ENCODE measurements around the gene PCDHA12.
"Not testable (repeated sequence)": the region's sequence is repeated elsewhere in the genome, so short reads cannot be mapped to it uniquely, and the experiment has no call there.

PCDHA12 gene

DNA sequence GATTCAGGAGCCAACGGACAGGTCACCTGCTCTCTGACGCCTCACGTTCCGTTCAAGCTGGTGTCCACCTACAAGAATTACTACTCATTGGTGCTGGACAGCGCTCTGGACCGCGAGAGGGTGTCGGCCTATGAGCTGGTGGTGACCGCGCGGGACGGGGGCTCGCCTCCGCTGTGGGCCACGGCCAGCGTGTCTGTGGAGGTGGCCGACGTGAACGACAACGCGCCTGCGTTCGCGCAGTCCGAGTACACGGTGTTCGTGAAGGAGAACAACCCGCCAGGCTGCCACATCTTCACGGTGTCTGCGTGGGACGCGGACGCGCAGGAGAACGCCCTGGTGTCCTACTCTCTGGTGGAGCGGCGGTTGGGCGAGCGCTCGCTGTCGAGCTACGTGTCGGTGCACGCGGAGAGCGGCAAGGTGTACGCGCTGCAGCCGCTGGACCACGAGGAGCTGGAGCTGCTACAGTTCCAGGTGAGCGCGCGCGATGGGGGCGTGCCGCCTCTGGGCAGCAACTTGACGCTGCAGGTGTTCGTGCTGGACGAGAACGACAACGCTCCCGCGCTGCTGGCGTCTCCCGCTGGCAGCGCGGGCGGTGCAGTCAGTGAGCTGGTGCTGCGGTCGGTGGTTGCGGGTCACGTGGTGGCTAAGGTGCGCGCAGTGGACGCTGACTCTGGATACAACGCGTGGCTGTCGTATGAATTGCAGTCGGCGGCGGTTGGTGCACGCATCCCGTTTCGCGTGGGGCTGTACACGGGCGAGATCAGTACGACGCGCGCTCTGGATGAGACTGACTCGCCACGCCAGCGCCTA lies 17.7 kb upstream of the PCDHA12 start:
- no peak for DNase-seq (ENCODE audit: low read depth in 2 of 2)

GRCh38 chr5:140857987-140858240 lies 17.2 kb upstream of the PCDHA12 start:
- DNase-seq (ENCODE audit: low read depth in 2 of 2), result no peak

DNA sequence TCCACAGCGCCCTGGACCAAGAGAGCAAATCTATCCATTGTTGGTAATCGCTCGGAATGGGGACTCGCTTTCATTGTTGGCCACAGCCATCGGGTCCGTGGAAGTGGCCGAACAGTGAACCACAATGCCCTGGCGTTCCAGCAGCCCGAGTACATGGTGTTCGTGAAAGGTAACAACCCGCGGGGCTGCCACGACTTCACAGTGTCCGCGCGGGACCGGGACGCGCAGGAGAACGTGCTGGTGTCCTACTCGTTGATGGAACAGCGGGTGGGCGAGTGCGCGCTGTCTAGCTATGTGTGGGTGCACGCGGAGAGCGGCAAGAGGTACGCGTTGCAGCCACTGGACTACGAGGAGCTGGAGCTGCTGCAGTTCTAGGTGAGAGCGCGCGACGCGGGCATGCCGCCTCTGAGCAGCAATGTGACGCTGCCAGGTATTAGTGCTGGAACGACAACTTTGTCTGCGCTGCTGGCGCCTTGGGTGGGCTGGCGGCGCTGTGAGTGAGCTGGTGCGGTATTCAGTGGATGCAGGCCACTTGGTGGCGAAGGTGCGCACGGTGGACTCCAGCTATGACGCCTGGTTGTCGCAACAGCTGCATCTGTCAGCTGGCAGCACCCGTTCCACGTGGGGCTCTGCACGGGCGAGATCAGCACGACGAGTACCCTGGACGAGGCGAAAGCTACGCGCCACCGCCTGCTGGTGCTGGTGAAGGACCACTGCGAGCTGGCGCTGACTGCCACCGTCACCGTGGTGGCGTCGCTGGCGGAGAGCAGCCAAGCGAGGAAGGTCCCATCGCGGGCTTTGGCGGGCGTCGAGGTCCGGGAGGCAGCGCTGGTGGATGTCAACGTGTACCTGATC lies 12.4 kb upstream of the PCDHA12 start:
- no peak for DNase-seq (ENCODE audit: low read depth in 2 of 2)

DNA sequence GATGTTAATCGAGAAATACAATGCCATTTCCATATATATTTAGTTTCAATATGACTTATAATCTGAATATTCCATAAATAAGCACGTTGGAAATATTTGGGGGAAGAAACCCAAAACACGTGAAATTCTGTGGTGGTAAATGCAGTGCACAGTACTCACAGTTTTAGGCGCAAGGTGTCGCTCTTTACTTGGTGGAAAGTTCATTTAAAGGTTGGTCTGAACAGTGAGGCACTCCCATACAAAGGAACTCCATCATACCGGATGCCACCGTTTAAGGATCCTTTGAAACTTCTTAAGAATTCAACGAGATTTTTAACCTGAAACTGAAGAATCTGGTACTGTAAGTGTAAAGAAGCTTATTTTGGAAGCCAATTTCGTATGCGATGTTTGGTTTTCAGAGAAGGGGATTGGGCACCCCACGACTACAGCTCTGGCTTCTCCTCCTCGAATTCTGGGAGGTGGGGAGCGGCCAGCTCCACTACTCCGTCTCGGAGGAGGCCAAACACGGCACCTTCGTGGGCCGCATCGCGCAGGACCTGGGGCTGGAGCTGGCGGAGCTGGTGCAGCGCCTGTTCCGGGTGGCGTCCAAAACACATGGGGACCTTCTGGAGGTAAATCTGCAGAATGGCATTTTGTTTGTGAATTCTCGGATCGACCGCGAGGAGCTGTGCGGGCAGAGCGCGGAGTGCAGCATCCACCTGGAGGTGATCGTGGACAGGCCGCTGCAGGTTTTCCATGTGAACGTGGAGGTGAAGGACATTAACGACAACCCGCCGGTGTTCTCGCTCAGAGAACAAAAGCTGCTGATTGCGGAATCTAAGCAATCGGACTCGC lies 6.2 kb upstream of the PCDHA12 start, which contains the start of gene PCDHA11:
Gene PCDHA11 (plus strand): TSS at position 237 of the 834 bp plus-strand sequence. CDS start 147 bp downstream, at position 384.
- no peak for DNase-seq (ENCODE audit: low read depth in 2 of 2)

GRCh38 chr5:140869555-140869886 lies 5.6 kb upstream of the PCDHA12 start:
- DNase-seq (ENCODE audit: low read depth in 2 of 2), result no peak

- DNase-seq (ENCODE audit: low read depth in 2 of 2), result no peak
Measured at GRCh38 chr5:140870221-140871201, 4.6 kb upstream of the PCDHA12 start.

DNA sequence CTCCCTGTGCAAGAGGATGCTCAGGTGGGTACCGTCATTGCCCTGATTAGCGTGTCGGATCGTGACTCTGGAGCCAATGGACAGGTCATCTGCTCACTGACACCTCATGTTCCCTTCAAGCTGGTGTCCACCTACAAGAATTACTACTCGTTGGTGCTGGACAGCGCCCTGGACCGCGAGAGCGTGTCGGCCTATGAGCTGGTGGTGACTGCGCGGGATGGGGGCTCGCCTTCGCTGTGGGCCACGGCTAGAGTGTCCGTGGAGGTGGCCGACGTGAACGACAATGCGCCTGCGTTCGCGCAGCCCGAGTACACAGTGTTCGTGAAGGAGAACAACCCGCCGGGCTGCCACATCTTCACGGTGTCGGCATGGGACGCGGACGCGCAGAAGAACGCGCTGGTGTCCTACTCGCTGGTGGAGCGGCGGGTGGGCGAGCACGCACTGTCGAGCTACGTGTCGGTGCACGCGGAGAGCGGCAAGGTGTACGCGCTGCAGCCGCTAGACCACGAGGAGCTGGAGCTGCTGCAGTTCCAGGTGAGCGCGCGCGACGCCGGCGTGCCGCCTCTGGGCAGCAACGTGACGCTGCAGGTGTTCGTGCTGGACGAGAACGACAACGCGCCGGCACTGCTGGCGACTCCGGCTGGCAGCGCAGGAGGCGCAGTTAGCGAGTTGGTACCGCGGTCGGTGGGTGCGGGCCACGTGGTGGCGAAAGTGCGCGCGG lies 1.6 kb downstream of the PCDHA12 start:
- DNase-seq (ENCODE audit: low read depth in 2 of 2), result not testable (repeated sequence)

DNA sequence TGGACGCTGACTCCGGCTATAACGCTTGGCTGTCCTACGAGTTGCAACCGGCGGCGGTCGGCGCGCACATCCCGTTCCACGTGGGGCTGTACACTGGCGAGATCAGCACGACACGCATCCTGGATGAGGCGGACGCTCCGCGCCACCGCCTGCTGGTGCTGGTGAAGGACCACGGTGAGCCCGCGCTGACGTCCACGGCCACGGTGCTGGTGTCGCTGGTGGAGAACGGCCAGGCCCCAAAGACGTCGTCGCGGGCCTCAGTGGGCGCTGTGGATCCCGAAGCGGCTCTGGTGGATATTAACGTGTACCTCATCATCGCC lies 2.1 kb downstream of the PCDHA12 start:
- DNase-seq (ENCODE audit: low read depth in 2 of 2), result no peak

DNA sequence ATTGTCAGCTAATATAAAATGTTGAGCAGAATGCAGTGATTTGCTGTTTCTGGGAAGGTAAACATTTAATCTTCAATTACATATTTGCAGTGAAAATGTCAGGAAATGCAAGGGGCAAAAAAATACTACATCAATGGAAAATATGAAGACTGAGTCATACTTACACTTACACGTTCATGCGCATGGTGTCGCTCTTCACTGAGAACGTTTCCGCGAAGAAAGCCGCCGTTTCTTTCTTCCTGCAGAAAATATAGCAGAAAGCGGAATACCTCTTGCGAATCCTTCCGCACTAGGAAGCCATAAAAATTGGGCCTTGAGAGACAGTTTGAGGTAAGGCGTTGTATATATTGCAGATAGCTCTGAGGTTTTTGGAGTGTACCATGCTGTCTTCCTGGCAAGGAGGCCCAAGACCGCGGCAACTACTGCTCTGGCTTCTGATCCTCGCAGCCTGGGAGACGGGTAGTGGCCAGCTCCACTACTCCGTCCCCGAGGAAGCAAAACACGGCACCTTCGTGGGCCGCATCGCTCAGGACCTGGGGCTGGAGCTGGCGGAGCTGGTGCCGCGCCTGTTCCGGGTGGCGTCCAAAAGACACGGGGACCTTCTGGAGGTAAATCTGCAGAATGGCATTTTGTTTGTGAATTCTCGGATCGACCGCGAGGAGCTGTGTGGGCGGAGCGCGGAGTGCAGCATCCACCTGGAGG lies 6.9 kb downstream of the PCDHA12 start, which contains the start of gene PCDHA13:
Gene PCDHA13 (plus strand): TSS at position 236 of the 702 bp plus-strand sequence. CDS start 145 bp downstream, at position 381.
- no peak for DNase-seq (ENCODE audit: low read depth in 2 of 2)

- no peak for DNase-seq (ENCODE audit: low read depth in 2 of 2)
Measured at GRCh38 chr5:140882591-140882899, 7.4 kb downstream of the PCDHA12 start.

- no peak for DNase-seq (ENCODE audit: low read depth in 2 of 2)
Measured at GRCh38 chr5:140883373-140883772, 8.3 kb downstream of the PCDHA12 start.

DNA sequence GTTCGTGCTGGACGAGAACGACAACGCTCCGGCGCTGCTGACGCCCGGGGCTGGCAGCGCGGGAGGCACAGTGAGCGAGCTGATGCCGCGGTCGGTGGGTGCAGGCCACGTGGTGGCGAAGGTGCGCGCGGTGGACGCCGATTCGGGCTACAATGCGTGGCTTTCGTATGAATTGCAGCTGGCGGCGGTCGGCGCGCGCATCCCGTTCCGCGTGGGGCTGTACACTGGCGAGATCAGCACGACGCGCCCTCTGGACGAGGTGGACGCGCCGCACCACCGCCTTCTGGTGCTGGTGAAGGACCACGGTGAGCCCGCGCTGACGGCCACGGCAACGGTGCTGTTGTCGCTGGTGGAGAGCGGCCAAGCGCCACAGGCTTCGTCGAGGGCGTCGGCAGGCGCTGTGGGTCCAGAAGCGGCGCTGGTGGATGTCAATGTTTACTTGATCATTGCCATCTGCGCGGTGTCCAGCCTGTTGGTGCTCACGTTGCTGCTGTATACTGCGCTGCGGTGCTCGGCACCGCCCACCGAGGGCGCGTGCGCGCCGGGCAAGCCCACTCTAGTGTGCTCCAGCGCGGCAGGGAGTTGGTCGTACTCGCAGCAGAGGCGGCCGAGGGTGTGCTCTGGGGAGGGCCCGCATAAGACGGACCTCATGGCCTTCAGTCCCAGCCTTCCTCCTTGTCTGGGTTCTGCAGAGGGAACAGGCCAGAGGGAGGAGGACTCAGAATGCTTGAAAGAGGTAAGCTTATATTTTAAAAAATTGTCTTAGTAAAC lies 9.0 kb downstream of the PCDHA12 start:
- no peak for DNase-seq (ENCODE audit: low read depth in 2 of 2)

GRCh38 chr5:140916325-140916724 lies 41.2 kb downstream of the PCDHA12 start:
- no peak for DNase-seq (ENCODE audit: low read depth in 2 of 2)

- no peak for DNase-seq (ENCODE audit: low read depth in 2 of 2)
Measured at GRCh38 chr5:140923601-140924000, 48.5 kb downstream of the PCDHA12 start.

DNA sequence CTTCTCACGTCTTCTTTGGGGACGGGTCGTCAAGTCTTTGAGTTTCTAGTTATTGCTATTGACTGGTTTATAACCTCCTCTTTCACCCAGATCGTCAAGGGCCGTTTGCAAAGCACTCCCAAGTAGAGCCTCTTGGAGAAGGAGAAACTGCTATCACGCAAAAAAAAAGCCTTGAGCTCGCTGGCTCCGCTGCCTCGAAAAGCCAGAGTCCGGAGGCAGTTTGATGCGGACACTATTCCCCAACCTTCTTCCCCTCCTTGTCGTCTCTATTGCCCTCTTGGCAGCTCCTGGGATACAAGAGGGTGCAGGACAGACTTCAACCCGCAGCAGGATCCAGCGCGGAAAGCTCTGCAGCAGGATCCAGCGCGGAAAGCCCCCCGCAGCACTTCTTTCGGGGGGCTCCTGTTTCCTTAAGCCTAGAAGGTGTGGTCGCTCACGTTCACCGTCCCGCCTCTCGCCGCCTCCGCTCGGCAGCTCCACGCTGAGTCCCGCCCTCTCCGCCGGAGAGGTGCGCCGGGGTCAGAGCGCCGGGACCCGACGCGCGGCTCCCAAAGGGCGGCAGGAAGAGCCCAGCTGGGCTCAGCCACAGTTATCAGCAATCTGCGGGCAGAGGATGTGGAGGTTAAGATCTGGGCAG lies 50.8 kb downstream of the PCDHA12 start, which contains the start of gene PCDHAC1:
Gene PCDHAC1 (plus strand): TSS at position 494 of the 637 bp plus-strand sequence. CDS start 594 bp downstream, outside the sequence.
- DNase-seq (ENCODE audit: low read depth in 2 of 2), result no peak

DNA sequence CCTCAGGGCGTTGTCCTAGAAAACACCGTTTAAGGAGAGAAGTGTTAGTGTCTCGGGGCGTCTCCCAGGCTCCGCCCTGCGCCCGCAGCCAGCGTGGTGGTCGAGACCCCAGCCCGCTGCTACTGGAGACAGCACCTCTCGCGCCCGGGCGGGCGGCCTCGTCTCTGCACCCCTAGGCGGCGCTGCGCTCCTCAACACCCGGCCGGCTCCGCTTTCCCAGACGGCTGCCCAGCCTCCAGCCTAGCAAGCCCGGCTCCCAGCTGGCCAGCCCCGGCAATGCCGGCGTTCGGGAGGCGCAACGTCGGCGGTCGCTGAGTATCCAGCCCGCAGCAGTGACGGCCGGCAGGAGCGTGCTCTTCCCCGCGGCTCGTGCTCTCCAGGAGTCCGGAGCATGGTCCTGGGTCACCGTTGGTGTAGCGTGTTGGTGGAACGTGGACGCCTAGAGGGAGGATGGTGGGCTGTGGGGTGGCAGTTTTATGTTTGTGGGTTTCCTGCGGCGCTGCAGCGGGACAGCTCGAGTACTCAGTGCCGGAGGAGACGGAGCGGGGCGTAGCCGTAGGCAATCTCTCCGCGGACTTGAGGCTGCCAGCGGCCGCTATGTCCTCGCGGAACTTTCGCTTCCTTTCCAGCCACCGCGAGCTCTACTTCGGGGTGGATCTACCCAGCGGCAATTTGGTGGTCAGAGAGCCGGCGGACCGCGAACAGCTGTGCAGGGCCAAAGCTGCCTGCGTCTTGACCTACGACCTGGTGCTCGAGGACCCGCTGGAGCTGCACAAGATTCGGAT lies 51.5 kb downstream of the PCDHA12 start:
- DNase-seq (ENCODE audit: low read depth in 2 of 2), result peak; percentile 2 to 27

GRCh38 chr5:140927228-140927573 lies 52.1 kb downstream of the PCDHA12 start:
- DNase-seq (ENCODE audit: low read depth in 2 of 2), result no peak

Data from stimulated activated CD4-positive, alpha-beta T cell treated with anti-CD3 and anti-CD28 coated beads, Interleukin-12 subunit alpha, Interleukin-12 subunit beta, amount 100 ng/mL, for 24 hours (primary cell).